Heart right ventricle (tissue), 16 donors: Measurements from ENCODE around the gene BPIFB2. TPM values are rescaled to one million over a fixed set of nuclear protein-coding genes. Genes with fewer than 3 reads are reported as not detected.

Source experiments
- ATAC-seq, 8 donors: fragments of 200-7000 bp; cut with Tn5 transposase; one replicate each; pipeline ENCODE4 v1.9.1; 2020; ENCODE audit warnings: mild to moderate bottlenecking in 8 of 8, moderate library complexity in 8 of 8, moderate number of reproducible peaks in 1 of 8
- DNase-seq, 2 donors: peaks; one replicate each; pipeline ENCODE4 v3.0.0-alpha.2; 2020
- H3K27ac ChIP-seq, 10 donors: fragments of 200-600 bp; sonication (generic) in 2 of 10; one replicate each; pipeline versions ENCODE4 v1.5.0 to v1.8.0; 2020 to 2022; ENCODE audit warnings: mild to moderate bottlenecking in 3 of 10
- H3K27me3 ChIP-seq, 7 donors: fragments of 200-600 bp; one replicate each; pipeline ENCODE4 v1.8.0; 2021 to 2022; ENCODE audit warnings: mild to moderate bottlenecking in 2 of 7
- H3K36me3 ChIP-seq, 9 donors: fragments of 200-600 bp; sonication (generic) in 1 of 9; one replicate each; pipeline versions ENCODE4 v1.5.0 to v1.8.0; 2020 to 2022; ENCODE audit warnings: mild to moderate bottlenecking in 2 of 9
- H3K4me1 ChIP-seq, 9 donors: fragments of 200-600 bp; sonication (generic) in 1 of 9; one replicate each; pipeline versions ENCODE4 v1.5.0 to v1.8.0; 2020 to 2022; ENCODE audit warnings: mild to moderate bottlenecking in 4 of 9
- H3K4me3 ChIP-seq, 10 donors: fragments of 200-600 bp; sonication (generic) in 2 of 10; one replicate each; pipeline versions ENCODE4 v1.5.0 to v1.8.0; 2020 to 2022; ENCODE audit warnings: mild to moderate bottlenecking in 7 of 10, moderate library complexity in 2 of 10
- H3K9me3 ChIP-seq, 11 donors: fragments of 200-600 bp in 10 of 11; sonication (generic) in 2 of 11; one replicate each; pipeline versions ENCODE4 v1.5.0 to v1.8.0; 2013 to 2022; ENCODE audit warnings: mild to moderate bottlenecking in 2 of 11, control low read depth in 1 of 11, moderate library complexity in 1 of 11
- WGBS, 2 donors: extraction: QIAGEN DNeasy Blood & Tissue Kit; methylation state at CpG; one replicate each; pipeline ENCODE4 v1.1.7; 2013; ENCODE audit warnings: inconsistent platforms in 1 of 2; 5-methylcytosine and 5-hydroxymethylcytosine counted together
- intact Hi-C, 10 donors: fragments of 100-400 bp; cut with DNase I; formaldehyde crosslinking; loops; one replicate each; pipeline versions ENCODE4 v1.11.1 to v1.14.2; 2022
- polyA plus RNA-seq, 2 donors: library from polyadenylated mRNA; stranded (reverse); fragments of 200-250 nt; gene quantifications; one replicate each; pipeline ENCODE4 v1.2.3, GENCODE V29; 2013
- total RNA-seq, 10 donors: library from RNA; stranded (reverse); fragmentation: NEBNext Ultra II Directional in 3 of 10; extraction: Animal tissue kit (Norgen Biotek cat#: 25700) in 3 of 10; gene quantifications; one replicate each; pipeline versions ENCODE4 v1.2.1 to v1.2.4, GENCODE V29; 2021 to 2023
- TF ChIP-seq, protein P1 (sequence below), 9 donors: fragments of 200-600 bp; sonication (generic) in 2 of 9; IDR thresholded peaks; one replicate each; pipeline versions ENCODE4 v1.5.0 to v1.8.0; 2021 to 2022; ENCODE audit warnings: antibody characterized with exemption in 9 of 9, mild to moderate bottlenecking in 5 of 9, moderate library complexity in 1 of 9
- donor health status: Arrhythmogenic right ventricular cardiomyopathy.
- donor health status: ischemic (EF 13 %, LVEDD 7.1; RV severe dilation, severe dysfunction).
- donor health status: healthy with polysubstance abuse.
- donor health status: DM: no; HTN: yes; CAD: no.
- donor health status: DM: no; HTN: no; CAD: no.
- donor health status: ischemic (EF 25% LVEDD 6.9; RV normal size, moderate dysfunction).
- donor health status: ischemic (EF 25% LVEDD 5.7; RV mildly dilated, moderate dysfunction).
- donor health status: healthy.
- donor health status: DM: yes; HTN: yes; CAD: no.
- donor health status: Ischemic cardiomyopathy.
- donor health status: ischemic (EF 35%, LVEDD 5.7; RV mildly dilated, moderate dysfunction).
- donor health status: nonischemic (EF 11% LVEDD 7.7; RV severe dilation, severe dysfunction).
- donor health status: DM: yes; HTN: yes; CAD: no.
- donor health status: PGD.
- donor health status: ischemic (EF 29% LVEDD 5.4; RV normal size, mild dysfunction).
- donor health status: nonischemic (EF 23%, LVEDD 6.1; RV moderate dilation, normal function).

The BPIFB2 gene
- total and polyA plus RNA-seq, 12 donors = not detected

DNA sequence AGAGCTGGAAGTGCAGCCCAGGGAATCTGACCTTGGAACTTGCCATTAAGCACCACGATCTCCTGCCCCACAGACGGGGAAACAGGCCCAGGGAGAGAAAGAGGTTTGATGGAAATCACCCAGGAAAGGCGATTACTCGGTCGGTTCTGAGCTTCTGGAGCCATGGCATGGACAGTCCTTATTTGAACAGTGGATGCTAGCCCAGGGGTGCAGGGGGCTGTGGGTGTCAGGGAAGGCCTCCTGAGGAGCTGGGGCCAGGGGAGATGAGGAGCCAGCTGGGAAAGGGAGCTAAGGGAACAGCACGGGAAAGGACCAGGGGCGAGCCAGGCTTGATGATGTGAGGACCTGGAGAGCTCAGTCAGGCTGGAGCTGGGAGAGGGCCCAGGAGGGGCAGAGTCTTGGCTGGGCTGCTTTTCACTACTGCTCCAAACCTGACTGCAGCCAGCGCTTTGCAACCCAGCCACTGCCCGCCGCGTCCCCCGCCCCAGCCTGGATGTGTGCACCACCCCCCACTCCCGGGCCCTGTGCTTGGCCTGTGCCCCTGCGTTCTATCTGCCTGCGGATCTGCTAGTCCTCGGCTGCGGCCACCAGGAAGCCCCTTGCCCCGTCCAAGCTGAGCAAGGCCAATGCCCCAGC lies 21.1 kb upstream of the BPIFB2 start:
- WGBS, 2 donors = 76 to 78% methylated on average over 15 to 18 of the region's 18 CpGs

DNA sequence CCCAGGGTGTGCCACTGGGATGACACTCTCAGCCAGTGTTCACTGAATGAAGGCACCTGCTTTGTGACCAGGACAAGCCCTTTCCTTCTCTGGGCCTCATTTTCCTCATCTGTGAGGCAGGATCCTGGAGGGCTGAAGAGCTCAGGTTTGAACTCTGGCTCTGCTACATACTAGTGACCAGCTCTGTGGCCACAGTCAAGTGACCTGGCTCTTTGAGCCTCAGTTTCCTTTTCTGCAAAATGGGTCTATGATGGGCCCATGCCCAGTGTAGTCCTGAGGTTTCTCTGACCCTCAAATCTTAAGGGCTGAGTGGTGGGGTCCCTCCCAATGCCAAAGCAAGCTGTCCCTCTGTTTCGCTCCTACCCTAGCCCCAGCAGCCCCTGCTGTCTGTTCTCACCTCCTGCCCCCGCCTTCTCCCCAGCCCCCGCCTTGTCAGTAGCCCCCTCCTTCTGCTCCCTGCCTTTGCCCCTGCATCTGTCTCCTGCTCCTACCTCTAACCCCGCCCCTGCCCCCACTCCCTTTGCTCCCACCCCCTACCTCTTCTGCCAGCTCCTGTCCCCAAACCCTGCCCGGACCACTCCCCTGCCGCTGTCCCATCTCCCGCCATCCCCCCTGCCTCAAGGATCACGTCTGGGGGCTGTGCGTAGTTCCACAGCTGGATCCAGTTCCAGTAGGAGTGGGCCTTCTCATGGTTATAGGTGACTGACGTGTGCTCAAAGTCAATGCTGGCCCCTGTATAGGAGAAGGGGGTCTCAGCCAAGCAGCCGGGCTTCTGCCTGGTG lies 20.3 kb upstream of the BPIFB2 start:
- peak overlapping the region in 1 of 10 donors; percentile 39 for H3K27ac ChIP-seq
- DNase-seq = no peak
- peaks cover 0 to 7% (median 0%) of the 10 kb centered on the region in 9 donors for H3K4me1 ChIP-seq
- H3K36me3 ChIP-seq = no peaks in the 10 kb centered on the region
- WGBS, 2 donors = 82% methylated on average over 10 to 11 of the region's 11 CpGs
- peak in 2 of 8 donors; percentile 3 to 8 for ATAC-seq
- H3K9me3 ChIP-seq = no peaks in the 10 kb centered on the region
- H3K27me3 ChIP-seq = no peaks in the 10 kb centered on the region
- H3K4me3 ChIP-seq = no peak overlapping the region
- TF ChIP-seq, protein P1, sequence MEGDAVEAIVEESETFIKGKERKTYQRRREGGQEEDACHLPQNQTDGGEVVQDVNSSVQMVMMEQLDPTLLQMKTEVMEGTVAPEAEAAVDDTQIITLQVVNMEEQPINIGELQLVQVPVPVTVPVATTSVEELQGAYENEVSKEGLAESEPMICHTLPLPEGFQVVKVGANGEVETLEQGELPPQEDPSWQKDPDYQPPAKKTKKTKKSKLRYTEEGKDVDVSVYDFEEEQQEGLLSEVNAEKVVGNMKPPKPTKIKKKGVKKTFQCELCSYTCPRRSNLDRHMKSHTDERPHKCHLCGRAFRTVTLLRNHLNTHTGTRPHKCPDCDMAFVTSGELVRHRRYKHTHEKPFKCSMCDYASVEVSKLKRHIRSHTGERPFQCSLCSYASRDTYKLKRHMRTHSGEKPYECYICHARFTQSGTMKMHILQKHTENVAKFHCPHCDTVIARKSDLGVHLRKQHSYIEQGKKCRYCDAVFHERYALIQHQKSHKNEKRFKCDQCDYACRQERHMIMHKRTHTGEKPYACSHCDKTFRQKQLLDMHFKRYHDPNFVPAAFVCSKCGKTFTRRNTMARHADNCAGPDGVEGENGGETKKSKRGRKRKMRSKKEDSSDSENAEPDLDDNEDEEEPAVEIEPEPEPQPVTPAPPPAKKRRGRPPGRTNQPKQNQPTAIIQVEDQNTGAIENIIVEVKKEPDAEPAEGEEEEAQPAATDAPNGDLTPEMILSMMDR (IDR thresholded peaks at IDR 0.05) = no peak
- intact Hi-C loops = no loop called here

More for the DNA sequence above, 21.1 kb upstream of the BPIFB2 start:
- TF ChIP-seq, protein P1 (IDR thresholded peaks at IDR 0.05) = no peak
- Histone ChIP-seq H3K4me1 (peaks cover 0 to 7% (median 0%) of the 10 kb centered on the region in 9 donors), H3K36me3 (no peaks in the 10 kb centered on the region), H3K27me3 (no peaks in the 10 kb centered on the region), H3K27ac (no peak overlapping the region), H3K4me3 (no peak overlapping the region), H3K9me3 (no peaks in the 10 kb centered on the region)
- ATAC-seq (no peak), DNase-seq (no peak)
- intact Hi-C loops = no loop called here

DNA sequence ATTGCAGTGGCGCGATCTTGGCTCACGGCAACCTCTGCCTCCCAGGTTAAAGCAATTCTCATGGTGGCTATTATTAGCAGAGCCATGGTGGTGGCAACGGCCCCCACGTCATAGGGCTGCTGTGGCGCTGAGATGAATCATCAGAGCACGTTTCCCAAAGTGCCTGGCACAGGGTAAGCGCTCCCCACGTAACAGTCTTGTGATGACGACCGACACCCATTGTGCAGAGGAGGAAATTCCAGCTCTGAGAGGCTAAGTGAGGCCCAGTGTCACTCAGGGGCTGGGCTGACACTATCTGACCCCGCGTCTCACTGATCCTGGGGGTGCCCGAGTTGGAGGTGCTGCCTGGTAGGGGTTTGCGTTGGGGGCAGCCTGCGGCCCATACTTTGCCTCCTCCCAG lies 19.5 kb upstream of the BPIFB2 start:
- Histone ChIP-seq H3K9me3 (no peaks in the 10 kb centered on the region), H3K4me1 (peaks cover 0 to 2% (median 0%) of the 10 kb centered on the region in 9 donors), H3K36me3 (no peaks in the 10 kb centered on the region), H3K27ac (peak overlapping the region in 1 of 10 donors; percentile 39), H3K27me3 (no peaks in the 10 kb centered on the region), H3K4me3 (no peak overlapping the region)
- TF ChIP-seq, protein P1 (IDR thresholded peaks at IDR 0.05) = no peak
- intact Hi-C loops = no loop called here
- peak in 1 of 2 donors; percentile 50 for DNase-seq
- 49 to 60% methylated on average over 16 of the region's 16 CpGs for WGBS, 2 donors
- ATAC-seq = peak in 7 of 8 donors; percentile 50 to 91 (median 79)

DNA sequence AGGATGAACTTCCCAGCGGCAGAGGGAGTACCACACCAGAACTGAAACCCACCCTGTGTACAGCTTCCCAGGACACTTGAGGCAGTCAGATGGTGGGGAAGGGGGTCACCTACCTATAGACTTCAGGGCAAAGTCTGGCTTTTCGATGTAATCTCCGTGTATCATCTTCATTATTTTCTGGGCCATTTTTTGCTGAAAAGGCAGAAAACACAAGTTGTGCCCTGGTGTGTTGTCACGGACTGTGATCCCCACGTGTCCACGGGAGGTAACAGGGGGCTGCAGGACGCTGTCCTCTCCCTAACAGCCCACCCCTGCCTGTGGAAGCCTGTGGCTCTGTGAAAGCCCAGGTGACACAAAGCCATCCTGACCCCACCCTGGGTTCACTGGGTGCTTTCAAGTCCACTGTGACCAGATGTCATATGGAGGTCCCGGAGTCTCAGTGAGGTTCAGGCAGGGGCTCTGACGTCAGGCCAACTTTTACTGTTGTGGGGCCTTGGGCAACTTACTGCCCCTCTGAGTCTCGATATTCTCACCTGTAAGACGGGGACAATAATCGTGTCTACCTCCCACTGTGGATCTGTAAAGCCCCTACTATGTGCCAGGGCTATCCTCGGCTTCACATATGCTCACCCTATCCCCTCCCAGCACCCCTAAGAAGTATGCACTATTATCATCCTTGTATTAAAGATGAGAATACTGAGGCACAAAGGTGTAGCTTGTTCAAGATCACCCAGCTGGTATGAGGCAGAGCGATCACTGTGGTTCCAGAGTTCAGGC lies 17.8 kb upstream of the BPIFB2 start:
- Histone ChIP-seq H3K4me1 (no peaks in the 10 kb centered on the region), H3K27ac (no peak overlapping the region), H3K4me3 (no peak overlapping the region), H3K9me3 (peaks cover 0 to under 1% (median 0%) of the 10 kb centered on the region in 11 donors), H3K36me3 (no peaks in the 10 kb centered on the region), H3K27me3 (no peaks in the 10 kb centered on the region)
- intact Hi-C loops = no loop called here
- DNase-seq = no peak
- 91 to 92% methylated on average over 14 of the region's 14 CpGs for WGBS, 2 donors
- no peak for ATAC-seq
- TF ChIP-seq, protein P1 (IDR thresholded peaks at IDR 0.05) = no peak
